HG02588 (cell line): ENCODE data around the gene ST3GAL6.
"Not testable (repeated sequence)": the region's sequence is repeated elsewhere in the genome, so short reads cannot be mapped to it uniquely, and the experiment has no call there.

ENCODE experiments used
- ATAC-seq: cut with Tn5 transposase; IDR thresholded peaks from one replicate; pipeline ENCODE4 v1.9.1; 2021; ENCODE audit warnings: mild to moderate bottlenecking, moderate library complexity; ENCODE audit not compliant: unreplicated experiment

Gene ST3GAL6

GRCh38 chr3:98799479-98799878, 36.3 kb downstream of the ST3GAL6 start:
- ATAC-seq: no peak

- no peak for ATAC-seq
Observed at GRCh38 chr3:98800401-98800800, 37.3 kb downstream of the ST3GAL6 start.

GRCh38 chr3:98801043-98801747, 38.1 kb downstream of the ST3GAL6 start:
- ATAC-seq: no peak

GRCh38 chr3:98805571-98805970, 42.4 kb downstream of the ST3GAL6 start:
- ATAC-seq: no peak

GRCh38 chr3:98806521-98806920, 43.4 kb downstream of the ST3GAL6 start:
- ATAC-seq: no peak

- ATAC-seq: no peak
Observed at GRCh38 chr3:98807011-98807410, 43.9 kb downstream of the ST3GAL6 start.

- ATAC-seq: no peak
Observed at GRCh38 chr3:98807561-98807960, 44.4 kb downstream of the ST3GAL6 start.

GRCh38 chr3:98808071-98808470, 44.9 kb downstream of the ST3GAL6 start:
- ATAC-seq: no peak

GRCh38 chr3:98809557-98809956, 46.4 kb downstream of the ST3GAL6 start:
- ATAC-seq: no peak

GRCh38 chr3:98811048-98811447, 47.9 kb downstream of the ST3GAL6 start:
- ATAC-seq: no peak

GRCh38 chr3:98812851-98813374, 49.8 kb downstream of the ST3GAL6 start:
- ATAC-seq: peak; percentile 47

- no peak for ATAC-seq
Observed at GRCh38 chr3:98814817-98815420, 51.8 kb downstream of the ST3GAL6 start.

- peak; percentile 86 for ATAC-seq
Observed at GRCh38 chr3:98817547-98818041, 54.5 kb downstream of the ST3GAL6 start.

GRCh38 chr3:98821063-98821462, 57.9 kb downstream of the ST3GAL6 start:
- no peak for ATAC-seq

GRCh38 chr3:98823791-98824190, 60.7 kb downstream of the ST3GAL6 start:
- ATAC-seq: no peak

- ATAC-seq: no peak
Observed at GRCh38 chr3:98824256-98824655, 61.1 kb downstream of the ST3GAL6 start.

GRCh38 chr3:98826126-98826525, 63.0 kb downstream of the ST3GAL6 start:
- no peak for ATAC-seq

- ATAC-seq: no peak
Observed at GRCh38 chr3:98827221-98827920, 64.2 kb downstream of the ST3GAL6 start.

- no peak for ATAC-seq
Observed at GRCh38 chr3:98829246-98829832, 66.2 kb downstream of the ST3GAL6 start.

GRCh38 chr3:98831060-98831459, 67.9 kb downstream of the ST3GAL6 start:
- not testable (repeated sequence) for ATAC-seq

GRCh38 chr3:98839846-98840245, 76.7 kb downstream of the ST3GAL6 start:
- no peak for ATAC-seq
